ENCODE results near the gene IQCE.

Gene IQCE

GRCh38 chr7:2537981-2538851, 20.6 kb upstream of the IQCE start:
- H4K20me1 ChIP-seq (ENCODE audit: insufficient read depth, low read length), result no peaks in the 10 kb centered on the region
- H3K4me1 ChIP-seq (ENCODE audit: low read length), result no peaks in the 10 kb centered on the region
- H3K9me2 ChIP-seq (replicated peaks; ENCODE audit: insufficient read depth, low read length), result no peaks in the 10 kb centered on the region
- no peak for DNase-seq
- TF ChIP-seq CTCF (IDR thresholded peaks at IDR 0.05; ENCODE audit: low read length) (no peak), EZH2 (optimal IDR thresholded peaks at IDR 0.05; ENCODE audit: low read depth, low read length) (no peak), EZH2phosphoT487 (IDR thresholded peaks at IDR 0.05; ENCODE audit: low read length) (no peak)
- no peaks in the 10 kb centered on the region for H3K27me3 ChIP-seq (replicated peaks; ENCODE audit: insufficient read depth, low read length)
- H3K4me3 ChIP-seq (ENCODE audit: low read length), result no peak overlapping the region
- no peaks in the 10 kb centered on the region for H3K36me3 ChIP-seq (replicated peaks; ENCODE audit: insufficient read depth, low read length)
- H3K9me3 ChIP-seq (replicated peaks; ENCODE audit: insufficient read depth, low read length), result no peaks in the 10 kb centered on the region
- no peak overlapping the region for H3K27ac ChIP-seq (ENCODE audit: low read length)
- H3F3A ChIP-seq (ENCODE audit: insufficient read depth, low read length), result no peaks in the 10 kb centered on the region
- H3K79me2 ChIP-seq (ENCODE audit: low read length), result no peaks in the 10 kb centered on the region
- H3K4me2 ChIP-seq (ENCODE audit: low read depth, low read length), result no peak overlapping the region
- no peak overlapping the region for H2AFZ ChIP-seq (ENCODE audit: low read length)
- H3K9ac ChIP-seq (ENCODE audit: low read length), result no peak overlapping the region

GRCh38 chr7:2539031-2539911, 19.5 kb upstream of the IQCE start:
- TF ChIP-seq CTCF (IDR thresholded peaks at IDR 0.05; ENCODE audit: low read length) (no peak), EZH2phosphoT487 (IDR thresholded peaks at IDR 0.05; ENCODE audit: low read length) (no peak), EZH2 (optimal IDR thresholded peaks at IDR 0.05; ENCODE audit: low read depth, low read length) (no peak)
- H3K9me2 ChIP-seq (replicated peaks; ENCODE audit: insufficient read depth, low read length), result no peaks in the 10 kb centered on the region
- H4K20me1 ChIP-seq (ENCODE audit: insufficient read depth, low read length), result no peaks in the 10 kb centered on the region
- no peaks in the 10 kb centered on the region for H3K4me1 ChIP-seq (ENCODE audit: low read length)
- no peaks in the 10 kb centered on the region for H3K27me3 ChIP-seq (replicated peaks; ENCODE audit: insufficient read depth, low read length)
- no peak overlapping the region for H3K9ac ChIP-seq (ENCODE audit: low read length)
- H3K9me3 ChIP-seq (replicated peaks; ENCODE audit: insufficient read depth, low read length), result no peaks in the 10 kb centered on the region
- H3K4me2 ChIP-seq (ENCODE audit: low read depth, low read length), result no peak overlapping the region
- no peak overlapping the region for H3K27ac ChIP-seq (ENCODE audit: low read length)
- H3F3A ChIP-seq (ENCODE audit: insufficient read depth, low read length), result no peaks in the 10 kb centered on the region
- no peak overlapping the region for H3K4me3 ChIP-seq (ENCODE audit: low read length)
- H2AFZ ChIP-seq (ENCODE audit: low read length), result no peak overlapping the region
- H3K36me3 ChIP-seq (replicated peaks; ENCODE audit: insufficient read depth, low read length), result no peaks in the 10 kb centered on the region
- DNase-seq, result no peak
- no peaks in the 10 kb centered on the region for H3K79me2 ChIP-seq (ENCODE audit: low read length)

- Histone ChIP-seq H3K4me3 (ENCODE audit: low read length) (no peak overlapping the region), H3K27me3 (replicated peaks; ENCODE audit: insufficient read depth, low read length) (no peaks in the 10 kb centered on the region)
- TF ChIP-seq EZH2phosphoT487 (IDR thresholded peaks at IDR 0.05; ENCODE audit: low read length) (no peak), CTCF (IDR thresholded peaks at IDR 0.05; ENCODE audit: low read length) (no peak), EZH2 (optimal IDR thresholded peaks at IDR 0.05; ENCODE audit: low read depth, low read length) (no peak)
Measured at GRCh38 chr7:2540133-2540532, 18.6 kb upstream of the IQCE start.

More at GRCh38 chr7:2540133-2540532, 18.6 kb upstream of the IQCE start:
- Histone ChIP-seq H3K4me1 (ENCODE audit: low read length) (no peaks in the 10 kb centered on the region), H4K20me1 (ENCODE audit: insufficient read depth, low read length) (no peaks in the 10 kb centered on the region), H3K4me2 (ENCODE audit: low read depth, low read length) (no peak overlapping the region), H3F3A (ENCODE audit: insufficient read depth, low read length) (no peaks in the 10 kb centered on the region), H3K9me2 (replicated peaks; ENCODE audit: insufficient read depth, low read length) (no peaks in the 10 kb centered on the region), H3K36me3 (replicated peaks; ENCODE audit: insufficient read depth, low read length) (no peaks in the 10 kb centered on the region), H3K27ac (ENCODE audit: low read length) (no peak overlapping the region), H3K9ac (ENCODE audit: low read length) (no peak overlapping the region), H3K9me3 (replicated peaks; ENCODE audit: insufficient read depth, low read length) (no peaks in the 10 kb centered on the region), H2AFZ (ENCODE audit: low read length) (no peak overlapping the region), H3K79me2 (ENCODE audit: low read length) (no peaks in the 10 kb centered on the region)
- no peak for DNase-seq

All from MM.1S (cell line).